H1 (cell line): Measurements from ENCODE around the gene TRAPPC12. TPM values are rescaled to one million over a fixed set of nuclear protein-coding genes. Genes with fewer than 3 reads are reported as not detected.

Experiments
- CTCF ChIA-PET: fragments of 300-600 bp; sonication (Branson Sonifier 250); formaldehyde crosslinking; loops from one replicate; lab custom pipeline; 2021; ENCODE audit not compliant: partially characterized antibody; lab: Charles Lee
- POLR2A ChIA-PET: fragments of 300-600 bp; sonication (Branson Sonifier 250); formaldehyde crosslinking; loops from one replicate; lab custom pipeline; 2021; ENCODE audit warnings: inconsistent platforms; ENCODE audit not compliant: partially characterized antibody; lab: Charles Lee
- DNase-seq, 2 experiments: peaks; one replicate each; pipeline versions ENCODE4 v3.0.0 to v3.0.0-alpha.2; 2010 to 2022; ENCODE audit warnings: low spot score in 2 of 2, low read depth in 1 of 2, mixed read lengths in 1 of 2
- FAIRE-seq: peaks from 2 replicates; lab custom pipeline; 2011; peaks lifted over from hg19 to GRCh38; lab: Jason Lieb, UNC
- H2AFZ ChIP-seq: 2 replicates; pipeline ENCODE4 v1.8.1; 2012; ENCODE audit warnings: low read length, inconsistent platforms
- H2AK5ac ChIP-seq: 2 replicates; pipeline ENCODE4 v1.6.1; 2013; ENCODE audit warnings: low read depth, low read length
- H2BK120ac ChIP-seq: replicated peaks from 2 replicates; pipeline ENCODE3; 2013; ENCODE audit warnings: low read depth, low read length, inconsistent platforms
- H2BK12ac ChIP-seq: 2 replicates; pipeline ENCODE4 v1.6.1; 2013; ENCODE audit warnings: low read depth, low read length
- H2BK15ac ChIP-seq: 2 replicates; pipeline ENCODE4 v1.6.1; 2013; ENCODE audit warnings: low read length
- H2BK20ac ChIP-seq: 2 replicates; pipeline ENCODE4 v1.6.1; 2013; ENCODE audit warnings: low read length
- H2BK5ac ChIP-seq: 2 replicates; pipeline ENCODE4 v1.6.1; 2013; ENCODE audit warnings: low read depth, low read length
- H3K14ac ChIP-seq: 2 replicates; pipeline ENCODE4 v1.6.1; 2013; ENCODE audit warnings: inconsistent platforms; ENCODE audit not compliant: insufficient read length
- H3K18ac ChIP-seq: 2 replicates; pipeline ENCODE4 v1.6.1; 2013; ENCODE audit warnings: low read length; ENCODE audit errors: extremely low read depth
- H3K23ac ChIP-seq: 2 replicates; pipeline ENCODE4 v1.6.1; 2013; ENCODE audit warnings: inconsistent platforms; ENCODE audit not compliant: insufficient read length
- H3K23me2 ChIP-seq: 2 replicates; pipeline ENCODE4 v1.6.1; 2013; ENCODE audit warnings: low read depth, low read length
- H3K27ac ChIP-seq: 2 replicates; pipeline ENCODE4 v1.6.1; 2011; ENCODE audit warnings: low read depth, low read length, inconsistent platforms
- H3K27me3 ChIP-seq, 4 experiments: replicated peaks in 1 of 4; 1 replicate in 1 of 4; 2 replicates in 3 of 4; pipeline versions ENCODE4 v1.6.1 to v1.8.1; 2011 to 2013; ENCODE audit warnings: low read length in 3 of 4, mild to moderate bottlenecking in 3 of 4, inconsistent platforms in 2 of 4, mixed read lengths in 2 of 4, moderate library complexity in 1 of 4; ENCODE audit not compliant: control insufficient read depth in 3 of 4, insufficient read depth in 3 of 4; ENCODE audit errors: extremely low read depth in 1 of 4
- H3K36me3 ChIP-seq, 4 experiments: 2 replicates each; pipeline versions ENCODE4 v1.6.1 to v1.8.1; 2011 to 2013; ENCODE audit warnings: mild to moderate bottlenecking in 4 of 4, low read length in 3 of 4, moderate library complexity in 2 of 4, control low read depth in 1 of 4, inconsistent platforms in 1 of 4; ENCODE audit not compliant: insufficient read depth in 4 of 4, control insufficient read depth in 2 of 4
- H3K4ac ChIP-seq: replicated peaks from 2 replicates; pipeline ENCODE3; 2013; ENCODE audit warnings: low read length, low read depth, mixed read lengths, inconsistent platforms; ENCODE audit not compliant: insufficient read length
- H3K4me1 ChIP-seq, 4 experiments: replicated peaks in 1 of 4; 1 replicate in 1 of 4; 2 replicates in 3 of 4; pipeline versions ENCODE4 v1.6.1 to v1.8.1; 2011 to 2013; ENCODE audit warnings: low read length in 3 of 4, inconsistent platforms in 2 of 4, mixed read lengths in 1 of 4; ENCODE audit not compliant: insufficient read depth in 4 of 4, control insufficient read depth in 3 of 4
- H3K4me2 ChIP-seq, 2 experiments: 2 replicates each; pipeline versions ENCODE4 v1.6.1 to v1.8.1; 2011 to 2013; ENCODE audit warnings: low read depth in 2 of 2, low read length in 2 of 2, control low read depth in 1 of 2, inconsistent platforms in 1 of 2, mild to moderate bottlenecking in 1 of 2; ENCODE audit not compliant: insufficient read depth in 1 of 2
- H3K4me3 ChIP-seq, 4 experiments: fragments of 200-600, 300-600 bp in 1 of 4; sonication (generic), shearing (Covaris generic), sonication (Bioruptor Twin) in 1 of 4; 2 replicates each; pipeline versions ENCODE4 v1.5.1 to v1.8.1; 2011 to 2016; ENCODE audit warnings: low read length in 4 of 4, low read depth in 3 of 4, control low read depth in 2 of 4, inconsistent platforms in 2 of 4, mild to moderate bottlenecking in 2 of 4, mixed read lengths in 1 of 4, moderate library complexity in 1 of 4; ENCODE audit not compliant: insufficient read depth in 2 of 4; ENCODE audit errors: extremely low read depth in 1 of 4
- H3K56ac ChIP-seq: replicated peaks from 2 replicates; pipeline ENCODE3; 2013; ENCODE audit warnings: low read depth, mild to moderate bottlenecking, mixed read lengths, low read length, inconsistent platforms; ENCODE audit not compliant: insufficient read length
- H3K79me1 ChIP-seq: 2 replicates; pipeline ENCODE4 v1.6.1; 2013; ENCODE audit warnings: low read depth, low read length, control low read depth
- H3K79me2 ChIP-seq, 2 experiments: 2 replicates each; pipeline versions ENCODE4 v1.6.1 to v1.8.1; 2012 to 2013; ENCODE audit warnings: low read length in 2 of 2, mild to moderate bottlenecking in 2 of 2, inconsistent platforms in 1 of 2; ENCODE audit not compliant: insufficient read depth in 2 of 2, control insufficient read depth in 1 of 2
- H3K9ac ChIP-seq, 4 experiments: replicated peaks in 1 of 4; 1 replicate in 1 of 4; 2 replicates in 3 of 4; pipeline versions ENCODE4 v1.6.1 to v1.8.1; 2011 to 2013; ENCODE audit warnings: low read depth in 3 of 4, low read length in 3 of 4, control low read depth in 2 of 4, mild to moderate bottlenecking in 2 of 4, moderate library complexity in 2 of 4, inconsistent platforms in 1 of 4; ENCODE audit errors: extremely low read depth in 1 of 4
- H3K9me3 ChIP-seq, 2 experiments: 2 replicates each; pipeline versions ENCODE4 v1.6.1 to v1.8.1; 2012 to 2013; ENCODE audit warnings: mild to moderate bottlenecking in 2 of 2, moderate library complexity in 2 of 2, control low read depth in 1 of 2, inconsistent platforms in 1 of 2, low read depth in 1 of 2, low read length in 1 of 2, mixed read lengths in 1 of 2; ENCODE audit not compliant: insufficient read depth in 2 of 2
- H4K20me1 ChIP-seq, 2 experiments: replicated peaks in 1 of 2; 2 replicates each; pipeline versions ENCODE3 to v1.8.1; 2011 to 2013; ENCODE audit warnings: inconsistent platforms in 2 of 2, low read length in 2 of 2, mild to moderate bottlenecking in 1 of 2; ENCODE audit not compliant: insufficient read depth in 2 of 2, control insufficient read depth in 1 of 2
- H4K5ac ChIP-seq: 2 replicates; pipeline ENCODE4 v1.6.1; 2013; ENCODE audit warnings: low read length, low read depth, mixed read lengths, inconsistent platforms; ENCODE audit not compliant: insufficient read length
- H4K8ac ChIP-seq: 2 replicates; pipeline ENCODE4 v1.8.0; 2013; ENCODE audit warnings: mild to moderate bottlenecking, moderate library complexity, low read length, inconsistent platforms; ENCODE audit not compliant: insufficient read depth; ENCODE audit errors: extremely low read depth
- H4K91ac ChIP-seq: replicated peaks from 2 replicates; pipeline ENCODE3; 2013; ENCODE audit warnings: low read length, mixed read lengths, inconsistent platforms; ENCODE audit not compliant: insufficient read length
- NRF1 ChIP-seq: IDR thresholded peaks from 2 replicates; pipeline ENCODE4 v1.6.1; 2011; ENCODE audit warnings: mild to moderate bottlenecking, low read depth, low read length, improper control_type of control experiment
- WGBS, 2 experiments: shearing (Covaris generic) in 1 of 2; methylation state at CpG; one replicate each; pipeline versions ENCODE4 v1.1.6 to v1.1.7; 2013 to 2015; ENCODE audit warnings: low lambda C conversion rate in 2 of 2, mixed read lengths in 2 of 2, inconsistent platforms in 1 of 2, low coverage in 1 of 2, missing lambda C conversion rate in 1 of 2; ENCODE audit not compliant: insufficient replicate concordance in 2 of 2, insufficient coverage in 1 of 2, insufficient read length in 1 of 2; ENCODE audit errors: extremely low coverage in 1 of 2, missing lambda C conversion rate in 1 of 2; 5-methylcytosine and 5-hydroxymethylcytosine counted together
- polyA plus RNA-seq, 7 experiments: library from polyadenylated mRNA; depleted of rRNA in 3 of 7; stranded (reverse) in 5 of 7; unstranded in 2 of 7; fragments of >200 nt in 5 of 7; fragments of 200-250 nt in 2 of 7; gene quantifications; 1 replicate in 5 of 7; 2 replicates in 1 of 7; 4 replicates in 1 of 7; pipeline versions ENCODE4 v1.2.1 to v1.2.3, GENCODE V29; 2011 to 2013; ENCODE audit warnings: missing spikeins in 2 of 7, mixed read lengths in 2 of 7
- total RNA-seq: library from RNA; stranded (reverse); fragmentation: NEBNext Ultra II Directional; extraction: Animal tissue kit (Norgen Biotek cat#: 25700); gene quantifications from 2 replicates; pipeline ENCODE4 v1.2.1, GENCODE V29; 2021
- TF ChIP-seq, protein P1 (sequence below): IDR thresholded peaks from 2 replicates; pipeline ENCODE4 v1.6.1; 2012; ENCODE audit warnings: inconsistent platforms

TRAPPC12 gene
- total and polyA plus RNA-seq, 2 of the 8 experiments (the other 6 are each of a cell fraction or from before 2014, with no cell fraction given) = 35.0 to 67.3 TPM

DNA sequence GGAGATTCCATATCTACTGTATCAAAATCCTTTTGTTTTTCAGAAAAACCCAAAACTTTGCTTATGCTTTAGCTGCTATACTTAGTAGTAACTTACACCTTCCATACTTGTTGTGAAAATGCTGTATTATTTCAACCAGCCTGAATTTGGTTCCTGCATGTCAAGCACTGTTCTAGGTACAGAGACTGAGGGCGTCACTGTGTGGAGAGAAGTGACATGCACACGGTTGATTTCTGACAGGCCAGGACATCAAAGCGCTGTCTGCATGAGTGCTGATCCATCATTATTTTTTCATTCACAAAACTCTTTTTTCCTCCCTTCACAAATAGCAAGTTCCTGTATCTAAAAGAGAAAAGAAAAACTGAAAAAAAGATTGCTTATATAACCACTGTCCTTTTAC, 31.6 kb downstream of the TRAPPC12 start:
- no peaks in the 10 kb centered on the region for H3K23me2 ChIP-seq
- TF ChIP-seq, protein P1, sequence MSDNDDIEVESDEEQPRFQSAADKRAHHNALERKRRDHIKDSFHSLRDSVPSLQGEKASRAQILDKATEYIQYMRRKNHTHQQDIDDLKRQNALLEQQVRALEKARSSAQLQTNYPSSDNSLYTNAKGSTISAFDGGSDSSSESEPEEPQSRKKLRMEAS = no peak
- TF ChIP-seq NRF1 = no peak
- H2BK5ac ChIP-seq = no peak overlapping the region
- H4K8ac ChIP-seq = no peak overlapping the region
- H2BK12ac ChIP-seq = no peak overlapping the region
- H4K5ac ChIP-seq = no peak overlapping the region
- H3K79me1 ChIP-seq = peaks cover 2% of the 10 kb centered on the region; the same call in 1 of the 2 replicates
- H3K79me2 ChIP-seq = no peaks in the 10 kb centered on the region
- no peak overlapping the region for H3K4me2 ChIP-seq
- H4K20me1 ChIP-seq = peaks cover 0 to 6% of the 10 kb centered on the region in 2 experiments
- WGBS, 2 experiments = 96% methylated on average over 3 of the region's 3 CpGs; no CpG with 5 or more reads in 1 of the 2 experiments
- no peak overlapping the region for H2BK20ac ChIP-seq
- no peak overlapping the region for H3K56ac ChIP-seq
- H3K14ac ChIP-seq = no peak overlapping the region
- ChIA-PET POLR2A (no interaction called here), CTCF (no interaction called here)
- no peaks in the 10 kb centered on the region for H3K4me1 ChIP-seq
- no peak for DNase-seq
- FAIRE-seq = no peak
- no peak overlapping the region for H3K9ac ChIP-seq
- H3K36me3 ChIP-seq = peaks cover 0 to 3% (median under 1%) of the 10 kb centered on the region in 4 experiments; a peak in 1 of 8 replicates
- H3K9me3 ChIP-seq = no peaks in the 10 kb centered on the region
- H2BK15ac ChIP-seq = no peak overlapping the region
- H3K27ac ChIP-seq = no peak overlapping the region
- no peaks in the 10 kb centered on the region for H3K27me3 ChIP-seq
- H3K23ac ChIP-seq = no peak overlapping the region
- no peak overlapping the region for H3K4ac ChIP-seq
- no peak overlapping the region for H2AK5ac ChIP-seq
- H2BK120ac ChIP-seq = no peak overlapping the region
- H3K18ac ChIP-seq = no peak overlapping the region
- H4K91ac ChIP-seq = no peak overlapping the region
- H2AFZ ChIP-seq = no peak overlapping the region
- no peak overlapping the region for H3K4me3 ChIP-seq
